Measurements from ENCODE around the gene IL1RAP. TPM values are rescaled to one million over a fixed set of nuclear protein-coding genes. Genes with fewer than 3 reads are reported as not detected.

IL1RAP gene
- total and polyA plus RNA-seq, 9 of the 15 experiments (the other 6 are each of a cell fraction or from before 2014, with no cell fraction given): 0.23 to 1.8 (median 0.88) TPM

GRCh38 chr3:190502946-190503345 lies 10.9 kb upstream of the IL1RAP start:
- no peak overlapping the region for H2AFZ ChIP-seq (ENCODE audit: low read depth, low read length)
- no peak overlapping the region for H3K9ac ChIP-seq (ENCODE audit: insufficient read depth in 1 of 2, low read depth in 2 of 2, low read length in 2 of 2)
- ChIA-PET POLR2A (no interaction called here), CTCF (ENCODE audit: low intra/inter-chr PET ratio) (interaction anchor here (0.6 kb wide), 1 partner anchor 116 kb away, joined by 3 read pairs; no protein-coding TSS in a partner anchor)
- 0 out of 2 replicates have a peak, but pooled peaks cover 2% of the 10 kb centered on the region for H3K9me3 ChIP-seq (replicated peaks; ENCODE audit: control insufficient read depth, insufficient read depth, low read depth, low read length)
- H3K79me2 ChIP-seq (ENCODE audit: control insufficient read depth, insufficient read depth, low read length): no peaks in the 10 kb centered on the region
- no peak overlapping the region for H3K4me2 ChIP-seq (ENCODE audit: insufficient read depth, low read length)
- DNase-seq (ENCODE audit: extremely low read depth in 1 of 4, low spot score in 3 of 4): no peak
- no peak for FAIRE-seq
- no peak overlapping the region for H3K27ac ChIP-seq (ENCODE audit: extremely low read depth, low read depth, low read length)
- WGBS (ENCODE audit: insufficient coverage, low coverage, missing lambda C conversion rate): 0% methylated on average over 3 of the region's 3 CpGs
- H3K27me3 ChIP-seq (ENCODE audit: control insufficient read depth in 2 of 2, insufficient read depth in 2 of 2, low read length in 2 of 2): no peaks in the 10 kb centered on the region
- TF ChIP-seq ZNF24 (IDR thresholded peaks at IDR 0.05) (no peak), SLC30A9 (CRISPR knock-in tag; IDR thresholded peaks at IDR 0.05) (no peak), HDAC6 (IDR thresholded peaks at IDR 0.05; ENCODE audit: low read depth, low read length) (no peak), DPF2 (IDR thresholded peaks at IDR 0.05) (no peak), GATAD2B (IDR thresholded peaks at IDR 0.05; ENCODE audit: borderline replicate concordance) (no peak), SNIP1 (IDR thresholded peaks at IDR 0.05; ENCODE audit: low read depth) (no peak), ID3 (CRISPR knock-in tag; IDR thresholded peaks at IDR 0.05) (no peak), ID3 (tag; IDR thresholded peaks at IDR 0.05) (no peak), ZNF695 (CRISPR knock-in tag; IDR thresholded peaks at IDR 0.05) (no peak)
- TF ChIP-seq, protein P1, sequence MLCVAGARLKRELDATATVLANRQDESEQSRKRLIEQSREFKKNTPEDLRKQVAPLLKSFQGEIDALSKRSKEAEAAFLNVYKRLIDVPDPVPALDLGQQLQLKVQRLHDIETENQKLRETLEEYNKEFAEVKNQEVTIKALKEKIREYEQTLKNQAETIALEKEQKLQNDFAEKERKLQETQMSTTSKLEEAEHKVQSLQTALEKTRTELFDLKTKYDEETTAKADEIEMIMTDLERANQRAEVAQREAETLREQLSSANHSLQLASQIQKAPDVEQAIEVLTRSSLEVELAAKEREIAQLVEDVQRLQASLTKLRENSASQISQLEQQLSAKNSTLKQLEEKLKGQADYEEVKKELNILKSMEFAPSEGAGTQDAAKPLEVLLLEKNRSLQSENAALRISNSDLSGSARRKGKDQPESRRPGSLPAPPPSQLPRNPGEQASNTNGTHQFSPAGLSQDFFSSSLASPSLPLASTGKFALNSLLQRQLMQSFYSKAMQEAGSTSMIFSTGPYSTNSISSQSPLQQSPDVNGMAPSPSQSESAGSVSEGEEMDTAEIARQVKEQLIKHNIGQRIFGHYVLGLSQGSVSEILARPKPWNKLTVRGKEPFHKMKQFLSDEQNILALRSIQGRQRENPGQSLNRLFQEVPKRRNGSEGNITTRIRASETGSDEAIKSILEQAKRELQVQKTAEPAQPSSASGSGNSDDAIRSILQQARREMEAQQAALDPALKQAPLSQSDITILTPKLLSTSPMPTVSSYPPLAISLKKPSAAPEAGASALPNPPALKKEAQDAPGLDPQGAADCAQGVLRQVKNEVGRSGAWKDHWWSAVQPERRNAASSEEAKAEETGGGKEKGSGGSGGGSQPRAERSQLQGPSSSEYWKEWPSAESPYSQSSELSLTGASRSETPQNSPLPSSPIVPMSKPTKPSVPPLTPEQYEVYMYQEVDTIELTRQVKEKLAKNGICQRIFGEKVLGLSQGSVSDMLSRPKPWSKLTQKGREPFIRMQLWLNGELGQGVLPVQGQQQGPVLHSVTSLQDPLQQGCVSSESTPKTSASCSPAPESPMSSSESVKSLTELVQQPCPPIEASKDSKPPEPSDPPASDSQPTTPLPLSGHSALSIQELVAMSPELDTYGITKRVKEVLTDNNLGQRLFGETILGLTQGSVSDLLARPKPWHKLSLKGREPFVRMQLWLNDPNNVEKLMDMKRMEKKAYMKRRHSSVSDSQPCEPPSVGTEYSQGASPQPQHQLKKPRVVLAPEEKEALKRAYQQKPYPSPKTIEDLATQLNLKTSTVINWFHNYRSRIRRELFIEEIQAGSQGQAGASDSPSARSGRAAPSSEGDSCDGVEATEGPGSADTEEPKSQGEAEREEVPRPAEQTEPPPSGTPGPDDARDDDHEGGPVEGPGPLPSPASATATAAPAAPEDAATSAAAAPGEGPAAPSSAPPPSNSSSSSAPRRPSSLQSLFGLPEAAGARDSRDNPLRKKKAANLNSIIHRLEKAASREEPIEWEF (CRISPR knock-in tag; IDR thresholded peaks at IDR 0.05): no peak
- TF ChIP-seq, protein P2, sequence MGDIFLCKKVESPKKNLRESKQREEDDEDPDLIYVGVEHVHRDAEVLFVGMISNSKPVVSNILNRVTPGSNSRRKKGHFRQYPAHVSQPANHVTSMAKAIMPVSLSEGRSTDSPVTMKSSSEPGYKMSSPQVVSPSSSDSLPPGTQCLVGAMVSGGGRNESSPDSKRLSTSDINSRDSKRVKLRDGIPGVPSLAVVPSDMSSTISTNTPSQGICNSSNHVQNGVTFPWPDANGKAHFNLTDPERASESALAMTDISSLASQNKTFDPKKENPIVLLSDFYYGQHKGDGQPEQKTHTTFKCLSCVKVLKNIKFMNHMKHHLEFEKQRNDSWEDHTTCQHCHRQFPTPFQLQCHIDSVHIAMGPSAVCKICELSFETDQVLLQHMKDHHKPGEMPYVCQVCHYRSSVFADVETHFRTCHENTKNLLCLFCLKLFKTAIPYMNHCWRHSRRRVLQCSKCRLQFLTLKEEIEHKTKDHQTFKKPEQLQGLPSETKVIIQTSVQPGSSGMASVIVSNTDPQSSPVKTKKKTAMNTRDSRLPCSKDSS (IDR thresholded peaks at IDR 0.05; ENCODE audit: low read depth, partially characterized antibody): no peak
- in situ Hi-C loops (cut with MboI) (no loop called here), intact Hi-C loops (cut with micrococcal nuclease) (no loop called here)
- no peaks in the 10 kb centered on the region for H3K36me3 ChIP-seq (ENCODE audit: control insufficient read depth, insufficient read depth, low read length)
- no TSS peak for BruUV-seq (replicated peaks)
- H3K9me1 ChIP-seq (ENCODE audit: control insufficient read depth, insufficient read depth, low read length): no peaks in the 10 kb centered on the region
- H3K4me1 ChIP-seq (replicated peaks in 1 of 2; ENCODE audit: control insufficient read depth in 2 of 2, insufficient read depth in 2 of 2, low read length in 2 of 2): no peaks in the 10 kb centered on the region
- no peaks in the 10 kb centered on the region for H4K20me1 ChIP-seq (replicated peaks; ENCODE audit: control insufficient read depth, insufficient read depth, low read length)
- ATAC-seq: no peak
- no peak overlapping the region for H3K4me3 ChIP-seq
